GM18507 (cell line): ENCODE measurements around the gene IQGAP1.
A peak's percentile ranks its signal among the peaks of the same experiment; 100 is the strongest.
"Not testable (repeated sequence)": the region's sequence is repeated elsewhere in the genome, so short reads cannot be mapped to it uniquely, and the experiment has no call there.

Experiments
- DNase-seq: peaks from one replicate; pipeline ENCODE4 v3.0.0; 2011; ENCODE audit warnings: low read depth; ENCODE audit not compliant: insufficient read length; ENCODE audit errors: extremely low spot score
- FAIRE-seq: peaks from 2 replicates; lab custom pipeline; 2011; peaks lifted over from hg19 to GRCh38; lab: Jason Lieb, UNC

IQGAP1 gene

GRCh38 chr15:90513448-90513847, 125.4 kb downstream of the IQGAP1 start:
- DNase-seq: no peak

GRCh38 chr15:90513893-90514292, 125.9 kb downstream of the IQGAP1 start:
- DNase-seq, FAIRE-seq: not testable (repeated sequence)

More at GRCh38 chr15:90513448-90513847, 125.4 kb downstream of the IQGAP1 start:
- FAIRE-seq: no peak

GRCh38 chr15:90519688-90520087, 131.6 kb downstream of the IQGAP1 start:
- DNase-seq (no peak), FAIRE-seq (no peak)

GRCh38 chr15:90520365-90520764, 132.3 kb downstream of the IQGAP1 start:
- DNase-seq (no peak), FAIRE-seq (no peak)

- DNase-seq: no peak
- no peak for FAIRE-seq
Observed at GRCh38 chr15:90523373-90523772, 135.3 kb downstream of the IQGAP1 start.

- FAIRE-seq: peak; percentile 76
- peak; percentile 29 for DNase-seq
Observed at GRCh38 chr15:90524018-90524803, 136.2 kb downstream of the IQGAP1 start.

- FAIRE-seq (no peak), DNase-seq (no peak)
Observed at GRCh38 chr15:90529011-90529370, 140.9 kb downstream of the IQGAP1 start.

- FAIRE-seq (no peak), DNase-seq (peak; percentile 52)
Observed at GRCh38 chr15:90529371-90530249, 141.6 kb downstream of the IQGAP1 start, which contains the start of gene CRTC3. Gene CRTC3, plus strand, starts transcription at chr15:90529923. Its CDS starts 149 bp downstream, at chr15:90530072.

GRCh38 chr15:90530250-90531051, 142.4 kb downstream of the IQGAP1 start:
- DNase-seq (peak; percentile 40), FAIRE-seq (peak; percentile 15)

- FAIRE-seq: no peak
- no peak for DNase-seq
Observed at GRCh38 chr15:90531147-90531546, 143.1 kb downstream of the IQGAP1 start.

GRCh38 chr15:90535254-90535653, 147.2 kb downstream of the IQGAP1 start:
- DNase-seq (no peak), FAIRE-seq (no peak)

GRCh38 chr15:90539789-90540188, 151.7 kb downstream of the IQGAP1 start:
- DNase-seq (no peak), FAIRE-seq (no peak)

- FAIRE-seq (no peak), DNase-seq (no peak)
Observed at GRCh38 chr15:90540768-90541167, 152.7 kb downstream of the IQGAP1 start.

- FAIRE-seq (no peak), DNase-seq (no peak)
Observed at GRCh38 chr15:90545095-90545494, 157.1 kb downstream of the IQGAP1 start.

- DNase-seq (no peak), FAIRE-seq (no peak)
Observed at GRCh38 chr15:90547540-90547939, 159.5 kb downstream of the IQGAP1 start.

GRCh38 chr15:90550919-90551318, 162.9 kb downstream of the IQGAP1 start:
- DNase-seq (no peak), FAIRE-seq (peak; percentile 74)
